RWPE2 (cell line): Measurements from ENCODE around the gene CTSF.
"Not testable (repeated sequence)": the region's sequence is repeated elsewhere in the genome, so short reads cannot be mapped to it uniquely, and the experiment has no call there.

Experiments used
- ATAC-seq: fragments of 200-7000 bp; cut with Tn5 transposase; 3 replicates; pipeline ENCODE4 v1.9.1; 2021; ENCODE audit warnings: low read depth
- DNase-seq: peaks from one replicate; pipeline ENCODE4 v3.0.0-alpha.2; 2020; ENCODE audit warnings: low spot score
- H3K27ac ChIP-seq: fragments of 450-650 bp; 2 replicates; pipeline ENCODE4 v1.5.1; 2017; ENCODE audit warnings: mild to moderate bottlenecking; ENCODE audit not compliant: poor library complexity, severe bottlenecking
- H3K27me3 ChIP-seq: fragments of 250-450 bp; sonication (Bioruptor Pico); 2 replicates; pipeline ENCODE4 v1.5.1; 2021; ENCODE audit warnings: mild to moderate bottlenecking, moderate library complexity; ENCODE audit not compliant: insufficient read depth, poor library complexity, severe bottlenecking
- H3K36me3 ChIP-seq: fragments of 250-450 bp; sonication (Bioruptor Pico); 2 replicates; pipeline ENCODE4 v1.5.1; 2020; ENCODE audit warnings: low read depth, mild to moderate bottlenecking, moderate library complexity
- H3K4me1 ChIP-seq: fragments of 250-450 bp; sonication (Bioruptor Pico); 2 replicates; pipeline ENCODE4 v1.5.1; 2021; ENCODE audit warnings: mild to moderate bottlenecking, moderate library complexity; ENCODE audit not compliant: insufficient read depth, poor library complexity, severe bottlenecking
- H3K4me3 ChIP-seq: fragments of 250-450 bp; sonication (Bioruptor Pico); 2 replicates; pipeline ENCODE4 v1.5.1; 2021; ENCODE audit warnings: mild to moderate bottlenecking, moderate library complexity; ENCODE audit not compliant: severe bottlenecking
- H3K9me3 ChIP-seq: fragments of 250-450 bp; sonication (Bioruptor Pico); 2 replicates; pipeline ENCODE4 v1.5.1; 2021; ENCODE audit warnings: mild to moderate bottlenecking, moderate library complexity; ENCODE audit not compliant: severe bottlenecking
- CTCF ChIP-seq: fragments of 450-650 bp; IDR thresholded peaks from one replicate; pipeline ENCODE4 v1.5.1; 2017; ENCODE audit warnings: mild to moderate bottlenecking, moderate library complexity; ENCODE audit not compliant: poor library complexity, severe bottlenecking

The CTSF gene

DNA sequence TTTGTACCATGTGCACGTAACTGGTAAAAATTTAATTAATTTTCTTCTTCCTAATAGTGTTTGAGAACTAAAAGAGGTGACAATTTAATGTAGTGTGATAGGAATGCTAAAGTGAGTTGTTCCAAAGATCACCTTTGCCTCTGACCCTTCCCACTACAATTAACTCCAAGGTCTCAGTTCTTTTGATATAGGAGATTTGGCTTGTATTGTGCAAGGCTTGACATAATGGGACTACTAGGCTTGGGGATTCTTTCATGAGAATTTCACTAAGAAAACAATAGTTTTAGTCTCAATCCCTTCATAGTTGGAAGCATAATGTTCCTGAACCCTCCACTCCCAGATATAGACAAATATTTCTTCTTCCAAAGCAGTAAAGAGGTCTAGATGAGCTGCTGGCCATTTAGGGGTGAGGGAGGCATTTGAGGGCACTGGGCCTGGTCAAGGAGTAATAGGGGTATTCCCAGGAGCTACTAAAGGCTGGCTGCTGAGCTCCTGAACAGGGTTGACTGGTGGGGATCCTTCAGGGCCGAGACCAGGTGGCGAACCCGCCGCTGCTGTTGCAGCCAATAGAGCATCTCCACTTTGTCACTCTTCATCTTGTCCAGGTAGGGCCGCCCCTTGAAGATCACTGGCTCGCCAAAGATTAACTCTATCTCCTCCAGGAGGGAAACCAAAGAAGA lies 21.7 kb upstream of the CTSF start:
- H3K27ac ChIP-seq = no peak overlapping the region
- H3K4me3 ChIP-seq = no peak overlapping the region
- H3K9me3 ChIP-seq = no peaks in the 10 kb centered on the region
- no peaks in the 10 kb centered on the region for H3K4me1 ChIP-seq
- DNase-seq (no peak), ATAC-seq (no peak)
- H3K36me3 ChIP-seq = no peaks in the 10 kb centered on the region
- no peaks in the 10 kb centered on the region for H3K27me3 ChIP-seq
- no peak for TF ChIP-seq CTCF

- DNase-seq, H3K9me3 ChIP-seq, ATAC-seq, H3K4me3 ChIP-seq, H3K27me3 ChIP-seq, H3K36me3 ChIP-seq, H3K27ac ChIP-seq, H3K4me1 ChIP-seq: not testable (repeated sequence)
Observed at GRCh38 chr11:66589315-66589714, 20.9 kb upstream of the CTSF start.

GRCh38 chr11:66586136-66586535 lies 17.7 kb upstream of the CTSF start:
- DNase-seq (no peak), ATAC-seq (no peak)
- Histone ChIP-seq H3K9me3 (peaks cover 2% of the 10 kb centered on the region), H3K4me1 (no peaks in the 10 kb centered on the region), H3K27ac (no peak overlapping the region), H3K27me3 (no peaks in the 10 kb centered on the region), H3K4me3 (no peak overlapping the region), H3K36me3 (no peaks in the 10 kb centered on the region)
- TF ChIP-seq CTCF = no peak

- H3K4me3 ChIP-seq, H3K36me3 ChIP-seq, H3K27ac ChIP-seq, ATAC-seq, DNase-seq, H3K9me3 ChIP-seq, H3K27me3 ChIP-seq, H3K4me1 ChIP-seq: not testable (repeated sequence)
Observed at GRCh38 chr11:66585447-66585846, 17.0 kb upstream of the CTSF start.

GRCh38 chr11:66582565-66583147 lies 14.2 kb upstream of the CTSF start:
- not testable (repeated sequence) for DNase-seq, H3K27ac ChIP-seq, H3K36me3 ChIP-seq, ATAC-seq, H3K4me1 ChIP-seq, H3K9me3 ChIP-seq, H3K27me3 ChIP-seq, H3K4me3 ChIP-seq

DNA sequence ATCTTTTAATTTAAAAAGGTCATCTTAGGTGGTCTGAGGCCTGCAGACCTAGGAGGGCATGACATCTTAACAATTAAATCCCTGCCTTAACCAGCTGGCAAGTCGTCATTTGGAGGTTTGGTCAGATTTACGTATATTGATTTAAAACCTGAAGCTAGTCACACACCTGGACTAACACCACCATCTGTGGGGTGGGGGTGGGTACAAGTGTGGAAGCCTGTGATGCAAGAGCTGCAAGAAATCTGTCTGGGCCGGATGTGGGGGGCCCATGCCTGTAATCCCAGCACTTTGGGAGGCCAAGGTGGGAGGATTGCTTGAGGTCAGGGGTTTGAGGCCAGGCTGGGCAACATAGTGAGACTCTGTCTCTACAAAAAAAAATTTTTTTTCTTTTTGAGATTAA lies 12.9 kb upstream of the CTSF start:
- H3K27me3 ChIP-seq = no peaks in the 10 kb centered on the region
- H3K4me3 ChIP-seq = no peak overlapping the region
- no peak for ATAC-seq
- H3K9me3 ChIP-seq = peaks cover 2% of the 10 kb centered on the region
- no peak for TF ChIP-seq CTCF
- H3K36me3 ChIP-seq = no peaks in the 10 kb centered on the region
- no peaks in the 10 kb centered on the region for H3K4me1 ChIP-seq
- DNase-seq = no peak
- H3K27ac ChIP-seq = no peak overlapping the region
